Muscle layer of duodenum (tissue), 2 donors: Measurements from ENCODE around the gene MFSD1.

Experiments used
- H3K27ac ChIP-seq: one replicate; pipeline ENCODE4 v1.7.0; 2013; ENCODE audit warnings: mild to moderate bottlenecking, low read length
- H3K27me3 ChIP-seq: one replicate; pipeline ENCODE4 v1.7.0; 2013; ENCODE audit warnings: low read depth, mild to moderate bottlenecking, control low read depth, low read length
- H3K36me3 ChIP-seq, 2 donors: one replicate each; pipeline ENCODE4 v1.7.0; 2013; ENCODE audit warnings: low read length in 2 of 2, control low read depth in 1 of 2, mild to moderate bottlenecking in 1 of 2; ENCODE audit not compliant: insufficient read depth in 2 of 2, control insufficient read depth in 1 of 2
- H3K4me1 ChIP-seq, 2 donors: one replicate each; pipeline ENCODE4 v1.7.0; 2013; ENCODE audit warnings: low read length in 2 of 2, mild to moderate bottlenecking in 2 of 2, control low read depth in 1 of 2, moderate library complexity in 1 of 2; ENCODE audit not compliant: insufficient read depth in 2 of 2, control insufficient read depth in 1 of 2
- H3K4me3 ChIP-seq, 2 donors: one replicate each; pipeline ENCODE4 v1.7.0; 2013; ENCODE audit warnings: low read length in 2 of 2, low read depth in 1 of 2, mild to moderate bottlenecking in 1 of 2
- H3K9me3 ChIP-seq, 2 donors: one replicate each; pipeline ENCODE4 v1.7.0; 2013; ENCODE audit warnings: low read length in 2 of 2, control low read depth in 1 of 2, mild to moderate bottlenecking in 1 of 2; ENCODE audit not compliant: control insufficient read depth in 1 of 2
- donor health status: healthy.

MFSD1 gene

GRCh38 chr3:158794206-158794605 lies 7.6 kb upstream of the MFSD1 start:
- Histone ChIP-seq H3K4me1 (peaks cover 0 to 7% of the 10 kb centered on the region in 2 donors), H3K4me3 (no peak overlapping the region), H3K27me3 (no peaks in the 10 kb centered on the region), H3K27ac (no peak overlapping the region), H3K9me3 (peaks cover 0 to 3% of the 10 kb centered on the region in 2 donors), H3K36me3 (no peaks in the 10 kb centered on the region)

GRCh38 chr3:158794936-158795518 lies 6.8 kb upstream of the MFSD1 start:
- no peaks in the 10 kb centered on the region for H3K27me3 ChIP-seq
- H3K9me3 ChIP-seq: peaks cover 0 to 3% of the 10 kb centered on the region in 2 donors
- H3K27ac ChIP-seq: no peak overlapping the region
- no peaks in the 10 kb centered on the region for H3K36me3 ChIP-seq
- H3K4me3 ChIP-seq: no peak overlapping the region
- peaks cover 0 to 7% of the 10 kb centered on the region in 2 donors for H3K4me1 ChIP-seq

- Histone ChIP-seq H3K4me1 (peaks cover 9 to 21% of the 10 kb centered on the region in 2 donors), H3K27me3 (no peaks in the 10 kb centered on the region), H3K9me3 (no peaks in the 10 kb centered on the region), H3K36me3 (peaks cover 6 to 9% of the 10 kb centered on the region in 2 donors), H3K27ac (peak overlapping the region; percentile 92), H3K4me3 (peak overlapping the region; percentile 80 to 96)
Observed at GRCh38 chr3:158801201-158801600, 653 bp upstream of the MFSD1 start.

- Histone ChIP-seq H3K9me3 (no peaks in the 10 kb centered on the region), H3K4me1 (peaks cover 9 to 21% of the 10 kb centered on the region in 2 donors), H3K4me3 (peak overlapping the region; percentile 80 to 96), H3K27ac (peak overlapping the region; percentile 92), H3K27me3 (no peaks in the 10 kb centered on the region), H3K36me3 (peaks cover 10 to 11% of the 10 kb centered on the region in 2 donors)
Observed at GRCh38 chr3:158802409-158803268, 785 bp downstream of the MFSD1 start.

- H3K36me3 ChIP-seq: peaks cover 28 to 29% of the 10 kb centered on the region in 2 donors
- no peak overlapping the region for H3K4me3 ChIP-seq
- no peaks in the 10 kb centered on the region for H3K9me3 ChIP-seq
- peaks cover 9 to 21% of the 10 kb centered on the region in 2 donors for H3K4me1 ChIP-seq
- no peak overlapping the region for H3K27ac ChIP-seq
- no peaks in the 10 kb centered on the region for H3K27me3 ChIP-seq
Observed at GRCh38 chr3:158804441-158804840, 2.6 kb downstream of the MFSD1 start.

- Histone ChIP-seq H3K9me3 (no peaks in the 10 kb centered on the region), H3K36me3 (peaks cover 53 to 62% of the 10 kb centered on the region in 2 donors), H3K4me3 (no peak overlapping the region), H3K27me3 (no peaks in the 10 kb centered on the region), H3K4me1 (peaks cover 3% of the 10 kb centered on the region in 2 donors), H3K27ac (no peak overlapping the region)
Observed at GRCh38 chr3:158808697-158809096, 6.8 kb downstream of the MFSD1 start.

GRCh38 chr3:158809642-158810041 lies 7.8 kb downstream of the MFSD1 start:
- Histone ChIP-seq H3K4me3 (no peak overlapping the region), H3K9me3 (no peaks in the 10 kb centered on the region), H3K27me3 (no peaks in the 10 kb centered on the region), H3K4me1 (no peaks in the 10 kb centered on the region), H3K27ac (peak overlapping the region; percentile 28), H3K36me3 (peaks cover 53 to 72% of the 10 kb centered on the region in 2 donors)

- Histone ChIP-seq H3K36me3 (peaks cover 47 to 69% of the 10 kb centered on the region in 2 donors), H3K27ac (peak overlapping the region; percentile 68), H3K4me3 (no peak overlapping the region), H3K9me3 (no peaks in the 10 kb centered on the region), H3K27me3 (no peaks in the 10 kb centered on the region), H3K4me1 (no peaks in the 10 kb centered on the region)
Observed at GRCh38 chr3:158810823-158811724, 9.2 kb downstream of the MFSD1 start.

- Histone ChIP-seq H3K27ac (peak overlapping the region; percentile 52), H3K4me1 (no peaks in the 10 kb centered on the region), H3K36me3 (peaks cover 37 to 63% of the 10 kb centered on the region in 2 donors), H3K27me3 (no peaks in the 10 kb centered on the region), H3K4me3 (no peak overlapping the region), H3K9me3 (no peaks in the 10 kb centered on the region)
Observed at GRCh38 chr3:158819282-158819681, 17.4 kb downstream of the MFSD1 start.

GRCh38 chr3:158820521-158820920 lies 18.7 kb downstream of the MFSD1 start:
- Histone ChIP-seq H3K27me3 (no peaks in the 10 kb centered on the region), H3K9me3 (no peaks in the 10 kb centered on the region), H3K4me3 (no peak overlapping the region), H3K4me1 (no peaks in the 10 kb centered on the region), H3K27ac (no peak overlapping the region), H3K36me3 (peaks cover 48 to 64% of the 10 kb centered on the region in 2 donors)

GRCh38 chr3:158821847-158822246 lies 20.0 kb downstream of the MFSD1 start:
- H3K27ac ChIP-seq: no peak overlapping the region
- H3K9me3 ChIP-seq: no peaks in the 10 kb centered on the region
- H3K36me3 ChIP-seq: peaks cover 49 to 65% of the 10 kb centered on the region in 2 donors
- H3K4me3 ChIP-seq: no peak overlapping the region
- no peaks in the 10 kb centered on the region for H3K4me1 ChIP-seq
- H3K27me3 ChIP-seq: no peaks in the 10 kb centered on the region
